Naive B cell (primary cell): ENCODE measurements around the gene NFX1. TPM values are rescaled to one million over a fixed set of nuclear protein-coding genes. Genes with fewer than 3 reads are reported as not detected.

Experiments used
- ATAC-seq, 2 donors: fragments of 150-1000 bp; cut with Tn5 transposase; 2 replicates each; pipeline ENCODE4 v1.10.0; 2021; ENCODE audit warnings: low read depth in 2 of 2, mild to moderate bottlenecking in 2 of 2, moderate library complexity in 2 of 2
- DNase-seq: peaks from one replicate; pipeline ENCODE4 v3.0.0; 2022
- H3K27ac Mint-ChIP-seq, 6 donors: one replicate each; pipeline ENCODE4 v1.8.0; 2020 to 2022; ENCODE audit warnings: mild to moderate bottlenecking in 6 of 6, mixed read lengths in 6 of 6, moderate library complexity in 5 of 6, inconsistent platforms in 2 of 6
- H3K27me3 Mint-ChIP-seq, 3 donors: one replicate each; pipeline ENCODE4 v1.8.0; 2021 to 2022; ENCODE audit warnings: mixed read lengths in 3 of 3, mild to moderate bottlenecking in 1 of 3
- H3K36me3 Mint-ChIP-seq, 2 donors: one replicate each; pipeline ENCODE4 v1.8.0; 2020 to 2022; ENCODE audit warnings: mixed read lengths in 2 of 2, inconsistent platforms in 1 of 2, mild to moderate bottlenecking in 1 of 2
- H3K4me1 Mint-ChIP-seq, 3 donors: one replicate each; pipeline ENCODE4 v1.8.0; 2020 to 2022; ENCODE audit warnings: mixed read lengths in 3 of 3, inconsistent platforms in 1 of 3, mild to moderate bottlenecking in 1 of 3, moderate library complexity in 1 of 3
- H3K4me3 Mint-ChIP-seq, 8 donors: one replicate each; pipeline ENCODE4 v1.8.0; 2020 to 2022; ENCODE audit warnings: mild to moderate bottlenecking in 8 of 8, mixed read lengths in 8 of 8, moderate library complexity in 8 of 8, inconsistent platforms in 2 of 8
- H3K9me3 Mint-ChIP-seq, 7 donors: one replicate each; pipeline ENCODE4 v1.8.0; 2020 to 2022; ENCODE audit warnings: mixed read lengths in 7 of 7, mild to moderate bottlenecking in 5 of 7, inconsistent platforms in 2 of 7, moderate library complexity in 1 of 7
- polyA plus RNA-seq, 6 donors: library from polyadenylated mRNA; unstranded; fragments of 300-500 nt; fragmentation: Illumina TruSeq; gene quantifications; one replicate each; pipeline ENCODE4 v1.2.3, GENCODE V29; 2021; ENCODE audit warnings: low read depth in 6 of 6

NFX1 gene
- polyA plus RNA-seq, 6 donors from 2014 or later = 25.7 to 59.9 (median 41.2) TPM

- H3K36me3 Mint-ChIP-seq = no peaks in the 10 kb centered on the region
- peaks cover 0 to 31% (median 15%) of the 10 kb centered on the region in 3 donors for H3K27me3 Mint-ChIP-seq
- peaks cover 0 to 1% (median 0%) of the 10 kb centered on the region in 3 donors for H3K4me1 Mint-ChIP-seq
- no peak overlapping the region for H3K27ac Mint-ChIP-seq
- H3K9me3 Mint-ChIP-seq = no peaks in the 10 kb centered on the region
- no peak for ATAC-seq
- no peak for DNase-seq
- no peak overlapping the region for H3K4me3 Mint-ChIP-seq
These were observed 127.8 kb downstream of the NFX1 start for GRCh38 chr9:33418090-33418489.

DNA sequence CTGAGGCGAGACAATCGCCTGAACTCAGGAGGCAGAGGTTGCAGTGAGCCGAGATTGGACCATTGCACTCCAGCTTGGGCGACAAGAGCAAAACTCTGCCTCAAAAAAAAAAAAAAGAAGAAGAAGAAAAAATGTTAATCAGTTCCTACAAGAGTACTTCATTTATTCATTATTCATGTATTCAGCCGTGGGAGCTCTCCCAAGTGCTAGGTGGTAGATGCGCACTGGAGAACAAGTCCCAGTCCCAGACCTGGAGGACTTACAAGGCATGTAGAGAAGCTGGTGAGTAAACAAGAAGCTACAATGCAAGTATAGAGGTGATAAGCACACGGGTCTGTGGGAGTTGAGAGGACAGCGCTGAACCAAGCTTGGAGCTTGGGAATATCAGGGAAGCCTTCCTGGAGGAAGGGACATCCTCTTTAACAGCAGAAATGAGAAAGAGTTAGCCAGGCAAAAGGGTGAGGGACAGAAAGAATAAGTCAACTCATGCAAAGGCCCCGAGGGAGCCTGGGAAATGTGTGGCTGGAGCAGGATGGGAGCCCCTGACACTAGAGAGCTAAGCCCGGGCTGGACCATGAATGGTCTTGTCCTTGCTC lies 129.5 kb downstream of the NFX1 start:
- Mint-ChIP-seq H3K9me3 (no peaks in the 10 kb centered on the region), H3K4me1 (peaks cover 0 to 1% (median 0%) of the 10 kb centered on the region in 3 donors), H3K27me3 (peaks cover 0 to 31% (median 15%) of the 10 kb centered on the region in 3 donors), H3K27ac (peak overlapping the region in 1 of 6 donors; percentile 62), H3K36me3 (no peaks in the 10 kb centered on the region), H3K4me3 (no peak overlapping the region)
- ATAC-seq = no peak
- no peak for DNase-seq

Other genes with a start within 250 kb of the NFX1 start
- gene SMU1, start 213.8 kb upstream of the NFX1 start, polyA plus RNA-seq = 10 to 100 TPM; 19.6 to 44.5 (median 25.8) TPM
- gene B4GALT1, start 123.2 kb upstream of the NFX1 start, polyA plus RNA-seq = 100 to 1,000 TPM in 1 of 6 donors, 10 to 100 TPM in 5; 30.4 to 112 (median 72.8) TPM
- gene SPINK4, start 50.3 kb upstream of the NFX1 start, polyA plus RNA-seq = not detected
- 10 to 100 TPM; 45.7 to 85.6 (median 73.2) TPM for gene BAG1, start 25.8 kb upstream of the NFX1 start, polyA plus RNA-seq
- 10 to 100 TPM; 41.6 to 76.4 (median 54.2) TPM for gene CHMP5, start 25.5 kb upstream of the NFX1 start, polyA plus RNA-seq
- gene AQP7, start 112.1 kb downstream of the NFX1 start, polyA plus RNA-seq = not detected
- gene AQP3, start 157.1 kb downstream of the NFX1 start, polyA plus RNA-seq = 1 to 10 TPM in 3 of 6 donors, under 1 TPM in 3; 0.18 to 1.9 (median 0.94) TPM
- 10 to 100 TPM in 5 of 6 donors, 1 to 10 TPM in 1; 5.7 to 23.9 (median 11.4) TPM for gene NOL6, start 183.4 kb downstream of the NFX1 start, polyA plus RNA-seq
- not detected for gene ANKRD18B, start 233.7 kb downstream of the NFX1 start, polyA plus RNA-seq